Measurements from ENCODE around the gene GIPR.

DNA sequence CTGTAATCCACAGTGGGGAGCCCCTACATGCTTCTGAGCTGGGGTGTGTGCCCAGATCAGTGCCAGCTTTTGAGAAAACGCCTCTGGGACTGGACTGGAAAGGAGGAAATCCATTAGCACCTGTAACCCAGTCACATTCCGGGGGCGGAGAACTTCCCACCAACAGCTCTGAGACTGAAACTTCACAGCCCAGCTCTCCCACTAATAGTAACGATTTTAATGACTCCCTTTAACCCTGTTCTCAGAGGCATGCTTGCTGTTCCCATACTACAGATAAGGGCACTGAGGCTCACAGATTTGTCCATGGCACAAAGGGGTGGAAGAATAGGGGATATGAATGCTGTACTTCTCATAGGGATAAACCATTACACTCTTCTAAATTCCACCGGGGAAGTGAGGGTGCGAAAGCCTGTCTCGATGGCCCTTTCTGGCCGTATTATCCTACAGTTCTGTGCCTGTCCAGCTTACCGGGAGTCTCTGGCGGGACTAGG lies 61.8 kb downstream of the GIPR start:
- no peak for TF ChIP-seq ZNF169 (tag by site-specific recombination; IDR thresholded peaks at IDR 0.05)
- TF ChIP-seq, protein P1, sequence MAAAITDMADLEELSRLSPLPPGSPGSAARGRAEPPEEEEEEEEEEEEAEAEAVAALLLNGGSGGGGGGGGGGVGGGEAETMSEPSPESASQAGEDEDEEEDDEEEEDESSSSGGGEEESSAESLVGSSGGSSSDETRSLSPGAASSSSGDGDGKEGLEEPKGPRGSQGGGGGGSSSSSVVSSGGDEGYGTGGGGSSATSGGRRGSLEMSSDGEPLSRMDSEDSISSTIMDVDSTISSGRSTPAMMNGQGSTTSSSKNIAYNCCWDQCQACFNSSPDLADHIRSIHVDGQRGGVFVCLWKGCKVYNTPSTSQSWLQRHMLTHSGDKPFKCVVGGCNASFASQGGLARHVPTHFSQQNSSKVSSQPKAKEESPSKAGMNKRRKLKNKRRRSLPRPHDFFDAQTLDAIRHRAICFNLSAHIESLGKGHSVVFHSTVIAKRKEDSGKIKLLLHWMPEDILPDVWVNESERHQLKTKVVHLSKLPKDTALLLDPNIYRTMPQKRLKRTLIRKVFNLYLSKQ (tag by site-specific recombination; IDR thresholded peaks at IDR 0.05; ENCODE audit: borderline replicate concordance): no peak
